H1 (cell line): ENCODE data around the gene AFF2. TPM values are rescaled to one million over a fixed set of nuclear protein-coding genes. Genes with fewer than 3 reads are reported as not detected.

Source experiments
- CTCF ChIA-PET: fragments of 300-600 bp; sonication (Branson Sonifier 250); formaldehyde crosslinking; loops from one replicate; lab custom pipeline; 2021; ENCODE audit not compliant: partially characterized antibody; lab: Charles Lee
- POLR2A ChIA-PET: fragments of 300-600 bp; sonication (Branson Sonifier 250); formaldehyde crosslinking; loops from one replicate; lab custom pipeline; 2021; ENCODE audit warnings: inconsistent platforms; ENCODE audit not compliant: partially characterized antibody; lab: Charles Lee
- DNase-seq, 2 experiments: peaks; one replicate each; pipeline versions ENCODE4 v3.0.0 to v3.0.0-alpha.2; 2010 to 2022; ENCODE audit warnings: low spot score in 2 of 2, low read depth in 1 of 2, mixed read lengths in 1 of 2
- FAIRE-seq: peaks from 2 replicates; lab custom pipeline; 2011; peaks lifted over from hg19 to GRCh38; lab: Jason Lieb, UNC
- H2AFZ ChIP-seq: 2 replicates; pipeline ENCODE4 v1.8.1; 2012; ENCODE audit warnings: low read length, inconsistent platforms
- H2AK5ac ChIP-seq: 2 replicates; pipeline ENCODE4 v1.6.1; 2013; ENCODE audit warnings: low read depth, low read length
- H2BK120ac ChIP-seq: replicated peaks from 2 replicates; pipeline ENCODE3; 2013; ENCODE audit warnings: low read depth, low read length, inconsistent platforms
- H2BK12ac ChIP-seq: 2 replicates; pipeline ENCODE4 v1.6.1; 2013; ENCODE audit warnings: low read depth, low read length
- H2BK15ac ChIP-seq: 2 replicates; pipeline ENCODE4 v1.6.1; 2013; ENCODE audit warnings: low read length
- H2BK20ac ChIP-seq: 2 replicates; pipeline ENCODE4 v1.6.1; 2013; ENCODE audit warnings: low read length
- H2BK5ac ChIP-seq: 2 replicates; pipeline ENCODE4 v1.6.1; 2013; ENCODE audit warnings: low read depth, low read length
- H3K14ac ChIP-seq: 2 replicates; pipeline ENCODE4 v1.6.1; 2013; ENCODE audit warnings: inconsistent platforms; ENCODE audit not compliant: insufficient read length
- H3K18ac ChIP-seq: 2 replicates; pipeline ENCODE4 v1.6.1; 2013; ENCODE audit warnings: low read length; ENCODE audit errors: extremely low read depth
- H3K23ac ChIP-seq: 2 replicates; pipeline ENCODE4 v1.6.1; 2013; ENCODE audit warnings: inconsistent platforms; ENCODE audit not compliant: insufficient read length
- H3K23me2 ChIP-seq: 2 replicates; pipeline ENCODE4 v1.6.1; 2013; ENCODE audit warnings: low read depth, low read length
- H3K27ac ChIP-seq: 2 replicates; pipeline ENCODE4 v1.6.1; 2011; ENCODE audit warnings: low read depth, low read length, inconsistent platforms
- H3K27me3 ChIP-seq, 4 experiments: replicated peaks in 1 of 4; 1 replicate in 1 of 4; 2 replicates in 3 of 4; pipeline versions ENCODE4 v1.6.1 to v1.8.1; 2011 to 2013; ENCODE audit warnings: low read length in 3 of 4, mild to moderate bottlenecking in 3 of 4, inconsistent platforms in 2 of 4, mixed read lengths in 2 of 4, moderate library complexity in 1 of 4; ENCODE audit not compliant: control insufficient read depth in 3 of 4, insufficient read depth in 3 of 4; ENCODE audit errors: extremely low read depth in 1 of 4
- H3K36me3 ChIP-seq, 4 experiments: 2 replicates each; pipeline versions ENCODE4 v1.6.1 to v1.8.1; 2011 to 2013; ENCODE audit warnings: mild to moderate bottlenecking in 4 of 4, low read length in 3 of 4, moderate library complexity in 2 of 4, control low read depth in 1 of 4, inconsistent platforms in 1 of 4; ENCODE audit not compliant: insufficient read depth in 4 of 4, control insufficient read depth in 2 of 4
- H3K4ac ChIP-seq: replicated peaks from 2 replicates; pipeline ENCODE3; 2013; ENCODE audit warnings: low read length, low read depth, mixed read lengths, inconsistent platforms; ENCODE audit not compliant: insufficient read length
- H3K4me1 ChIP-seq, 4 experiments: replicated peaks in 1 of 4; 1 replicate in 1 of 4; 2 replicates in 3 of 4; pipeline versions ENCODE4 v1.6.1 to v1.8.1; 2011 to 2013; ENCODE audit warnings: low read length in 3 of 4, inconsistent platforms in 2 of 4, mixed read lengths in 1 of 4; ENCODE audit not compliant: insufficient read depth in 4 of 4, control insufficient read depth in 3 of 4
- H3K4me2 ChIP-seq, 2 experiments: 2 replicates each; pipeline versions ENCODE4 v1.6.1 to v1.8.1; 2011 to 2013; ENCODE audit warnings: low read depth in 2 of 2, low read length in 2 of 2, control low read depth in 1 of 2, inconsistent platforms in 1 of 2, mild to moderate bottlenecking in 1 of 2; ENCODE audit not compliant: insufficient read depth in 1 of 2
- H3K4me3 ChIP-seq, 4 experiments: fragments of 200-600, 300-600 bp in 1 of 4; sonication (generic), shearing (Covaris generic), sonication (Bioruptor Twin) in 1 of 4; 2 replicates each; pipeline versions ENCODE4 v1.5.1 to v1.8.1; 2011 to 2016; ENCODE audit warnings: low read length in 4 of 4, low read depth in 3 of 4, control low read depth in 2 of 4, inconsistent platforms in 2 of 4, mild to moderate bottlenecking in 2 of 4, mixed read lengths in 1 of 4, moderate library complexity in 1 of 4; ENCODE audit not compliant: insufficient read depth in 2 of 4; ENCODE audit errors: extremely low read depth in 1 of 4
- H3K56ac ChIP-seq: replicated peaks from 2 replicates; pipeline ENCODE3; 2013; ENCODE audit warnings: low read depth, mild to moderate bottlenecking, mixed read lengths, low read length, inconsistent platforms; ENCODE audit not compliant: insufficient read length
- H3K79me1 ChIP-seq: 2 replicates; pipeline ENCODE4 v1.6.1; 2013; ENCODE audit warnings: low read depth, low read length, control low read depth
- H3K79me2 ChIP-seq, 2 experiments: 2 replicates each; pipeline versions ENCODE4 v1.6.1 to v1.8.1; 2012 to 2013; ENCODE audit warnings: low read length in 2 of 2, mild to moderate bottlenecking in 2 of 2, inconsistent platforms in 1 of 2; ENCODE audit not compliant: insufficient read depth in 2 of 2, control insufficient read depth in 1 of 2
- H3K9ac ChIP-seq, 4 experiments: replicated peaks in 1 of 4; 1 replicate in 1 of 4; 2 replicates in 3 of 4; pipeline versions ENCODE4 v1.6.1 to v1.8.1; 2011 to 2013; ENCODE audit warnings: low read depth in 3 of 4, low read length in 3 of 4, control low read depth in 2 of 4, mild to moderate bottlenecking in 2 of 4, moderate library complexity in 2 of 4, inconsistent platforms in 1 of 4; ENCODE audit errors: extremely low read depth in 1 of 4
- H3K9me3 ChIP-seq, 2 experiments: 2 replicates each; pipeline versions ENCODE4 v1.6.1 to v1.8.1; 2012 to 2013; ENCODE audit warnings: mild to moderate bottlenecking in 2 of 2, moderate library complexity in 2 of 2, control low read depth in 1 of 2, inconsistent platforms in 1 of 2, low read depth in 1 of 2, low read length in 1 of 2, mixed read lengths in 1 of 2; ENCODE audit not compliant: insufficient read depth in 2 of 2
- H4K20me1 ChIP-seq, 2 experiments: replicated peaks in 1 of 2; 2 replicates each; pipeline versions ENCODE3 to v1.8.1; 2011 to 2013; ENCODE audit warnings: inconsistent platforms in 2 of 2, low read length in 2 of 2, mild to moderate bottlenecking in 1 of 2; ENCODE audit not compliant: insufficient read depth in 2 of 2, control insufficient read depth in 1 of 2
- H4K5ac ChIP-seq: 2 replicates; pipeline ENCODE4 v1.6.1; 2013; ENCODE audit warnings: low read length, low read depth, mixed read lengths, inconsistent platforms; ENCODE audit not compliant: insufficient read length
- H4K8ac ChIP-seq: 2 replicates; pipeline ENCODE4 v1.8.0; 2013; ENCODE audit warnings: mild to moderate bottlenecking, moderate library complexity, low read length, inconsistent platforms; ENCODE audit not compliant: insufficient read depth; ENCODE audit errors: extremely low read depth
- H4K91ac ChIP-seq: replicated peaks from 2 replicates; pipeline ENCODE3; 2013; ENCODE audit warnings: low read length, mixed read lengths, inconsistent platforms; ENCODE audit not compliant: insufficient read length
- BACH1 ChIP-seq: IDR thresholded peaks from 2 replicates; pipeline ENCODE4 v1.6.1; 2012; ENCODE audit warnings: low read length, improper control_type of control experiment
- BCL11A ChIP-seq, 2 experiments: IDR thresholded peaks; one replicate each; pipeline ENCODE4 v1.6.1; 2011; ENCODE audit warnings: low read depth in 2 of 2, low read length in 2 of 2, mild to moderate bottlenecking in 2 of 2
- CTBP2 ChIP-seq: IDR thresholded peaks from 2 replicates; pipeline ENCODE4 v1.7.0; 2011; ENCODE audit warnings: borderline replicate concordance, mild to moderate bottlenecking, moderate library complexity, mixed read lengths, low read length; ENCODE audit not compliant: insufficient read depth, insufficient read length
- GTF2F1 ChIP-seq: IDR thresholded peaks from 2 replicates; pipeline ENCODE4 v1.6.1; 2012; ENCODE audit warnings: low read depth, low read length, improper control_type of control experiment, borderline replicate concordance
- RBBP5 ChIP-seq: IDR thresholded peaks from 2 replicates; pipeline ENCODE4 v1.7.1; 2012; ENCODE audit warnings: low read depth, mild to moderate bottlenecking, inconsistent platforms, low read length, moderate library complexity, borderline replicate concordance
- SIX5 ChIP-seq: IDR thresholded peaks from 2 replicates; pipeline ENCODE4 v1.6.1; 2011; ENCODE audit warnings: mild to moderate bottlenecking, low read depth, low read length
- YY1 ChIP-seq: IDR thresholded peaks from 2 replicates; pipeline ENCODE4 v1.6.1; 2011; ENCODE audit warnings: low read depth, mild to moderate bottlenecking, low read length
- WGBS, 2 experiments: shearing (Covaris generic) in 1 of 2; methylation state at CpG; one replicate each; pipeline versions ENCODE4 v1.1.6 to v1.1.7; 2013 to 2015; ENCODE audit warnings: low lambda C conversion rate in 2 of 2, mixed read lengths in 2 of 2, inconsistent platforms in 1 of 2, low coverage in 1 of 2, missing lambda C conversion rate in 1 of 2; ENCODE audit not compliant: insufficient replicate concordance in 2 of 2, insufficient coverage in 1 of 2, insufficient read length in 1 of 2; ENCODE audit errors: extremely low coverage in 1 of 2, missing lambda C conversion rate in 1 of 2; 5-methylcytosine and 5-hydroxymethylcytosine counted together
- polyA plus RNA-seq, 7 experiments: library from polyadenylated mRNA; depleted of rRNA in 3 of 7; stranded (reverse) in 5 of 7; unstranded in 2 of 7; fragments of >200 nt in 5 of 7; fragments of 200-250 nt in 2 of 7; gene quantifications; 1 replicate in 5 of 7; 2 replicates in 1 of 7; 4 replicates in 1 of 7; pipeline versions ENCODE4 v1.2.1 to v1.2.3, GENCODE V29; 2011 to 2013; ENCODE audit warnings: missing spikeins in 2 of 7, mixed read lengths in 2 of 7
- total RNA-seq: library from RNA; stranded (reverse); fragmentation: NEBNext Ultra II Directional; extraction: Animal tissue kit (Norgen Biotek cat#: 25700); gene quantifications from 2 replicates; pipeline ENCODE4 v1.2.1, GENCODE V29; 2021

AFF2 gene
- total and polyA plus RNA-seq, 2 of the 8 experiments (the other 6 are each of a cell fraction or from before 2014, with no cell fraction given): 2.0 to 7.3 TPM

DNA sequence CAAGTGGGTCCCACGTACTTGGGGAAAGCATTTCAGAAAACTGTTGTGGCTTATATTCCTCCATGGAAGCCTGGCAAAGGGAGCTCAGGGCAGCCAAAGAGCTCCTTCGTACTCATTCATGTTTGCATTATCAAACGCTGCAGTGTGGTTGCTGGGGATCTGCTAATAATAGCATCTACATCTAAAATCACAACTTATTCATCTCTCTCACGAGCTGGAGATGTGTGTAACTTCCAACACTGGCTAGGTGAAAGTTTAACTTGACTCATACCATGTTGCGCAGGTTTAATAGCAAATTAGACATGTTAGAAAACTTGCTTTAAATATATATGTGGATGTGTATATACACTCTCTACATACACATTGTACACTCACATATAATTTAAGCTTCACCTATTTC, 415.1 kb downstream of the AFF2 start:
- Histone ChIP-seq H4K91ac (no peak overlapping the region), H3K4me2 (no peak overlapping the region), H2BK5ac (no peak overlapping the region), H2AFZ (no peak overlapping the region), H3K36me3 (no peaks in the 10 kb centered on the region), H3K23ac (no peak overlapping the region), H2AK5ac (no peak overlapping the region), H3K4me1 (no peaks in the 10 kb centered on the region), H4K20me1 (no peaks in the 10 kb centered on the region)
- CTCF ChIA-PET: interaction anchor here (0.6 to 2.1 kb wide), 3 partner anchors 10 to 104 kb away, joined by 3 to 4 read pairs (median 3); no protein-coding TSS in a partner anchor
- 84% methylated on average over 5 of the region's 5 CpGs; no CpG with 5 or more reads in 1 of the 2 experiments for WGBS, 2 experiments
- FAIRE-seq: no peak
- no peak for TF ChIP-seq YY1
- TF ChIP-seq BACH1: no peak
- TF ChIP-seq RBBP5: no peak
- no peak for TF ChIP-seq CTBP2
- TF ChIP-seq BCL11A (IDR thresholded peaks at IDR 0.05; ENCODE audit: low read depth in 2 of 2, low read length in 2 of 2): no peak
- no peak for TF ChIP-seq GTF2F1
- no peak for TF ChIP-seq SIX5
- TF ChIP-seq, all 59 proteins: peak for 0
- Histone ChIP-seq H3K4me3 (no peak overlapping the region), H3K9me3 (no peaks in the 10 kb centered on the region), H3K79me1 (no peaks in the 10 kb centered on the region), H2BK15ac (no peak overlapping the region), H3K9ac (no peak overlapping the region), H3K23me2 (no peaks in the 10 kb centered on the region; the same call in 1 of the 2 replicates), H4K5ac (no peak overlapping the region), H2BK120ac (no peak overlapping the region), H3K56ac (no peak overlapping the region), H4K8ac (no peak overlapping the region), H2BK12ac (no peak overlapping the region), H3K18ac (no peak overlapping the region), H3K14ac (no peak overlapping the region), H2BK20ac (no peak overlapping the region), H3K27me3 (no peaks in the 10 kb centered on the region), H3K4ac (no peak overlapping the region), H3K79me2 (no peaks in the 10 kb centered on the region), H3K27ac (no peak overlapping the region)
- no peak for DNase-seq
- POLR2A ChIA-PET: no interaction called here
